Ovary (tissue), 3 donors: ENCODE data around the gene FCN2.

ENCODE experiments used
- POLR2A ChIP-seq: fragments of 450-650 bp; IDR thresholded peaks from one replicate; pipeline ENCODE4 v1.6.1; 2017; ENCODE audit warnings: antibody characterized with exemption, mild to moderate bottlenecking, moderate library complexity
- TF ChIP-seq, protein P1 (sequence below), 3 donors: fragments of 450-650 bp in 2 of 3; fragments of 200-600 bp in 1 of 3; IDR thresholded peaks; one replicate each; pipeline versions ENCODE4 v1.5.1 to v1.8.0; 2016 to 2022; ENCODE audit warnings: antibody characterized with exemption in 3 of 3, mild to moderate bottlenecking in 1 of 3
- donor health status: DM: no; HTN: no; CAD: no.

DNA sequence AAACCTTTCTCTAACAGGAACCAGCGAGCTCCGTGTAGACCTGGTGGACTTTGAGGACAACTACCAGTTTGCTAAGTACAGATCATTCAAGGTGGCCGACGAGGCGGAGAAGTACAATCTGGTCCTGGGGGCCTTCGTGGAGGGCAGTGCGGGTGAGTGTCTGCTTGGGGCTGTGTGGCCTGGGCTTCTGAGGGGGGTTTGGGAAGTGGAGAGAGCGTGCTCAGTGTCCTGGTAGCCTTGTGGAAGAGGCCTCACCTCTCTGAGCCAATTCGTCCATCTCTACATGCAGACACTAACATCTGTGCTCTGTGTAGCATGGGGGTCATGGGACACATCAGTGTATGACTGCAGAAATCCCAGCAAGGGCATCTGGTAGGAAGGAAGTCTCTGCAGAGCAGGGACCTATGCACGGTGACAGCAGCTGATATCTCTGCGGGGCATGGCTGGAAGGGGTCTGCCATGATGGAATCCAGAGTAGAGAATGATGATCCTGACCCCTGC is 5.9 kb downstream of the FCN2 start:
- TF ChIP-seq, protein P1, sequence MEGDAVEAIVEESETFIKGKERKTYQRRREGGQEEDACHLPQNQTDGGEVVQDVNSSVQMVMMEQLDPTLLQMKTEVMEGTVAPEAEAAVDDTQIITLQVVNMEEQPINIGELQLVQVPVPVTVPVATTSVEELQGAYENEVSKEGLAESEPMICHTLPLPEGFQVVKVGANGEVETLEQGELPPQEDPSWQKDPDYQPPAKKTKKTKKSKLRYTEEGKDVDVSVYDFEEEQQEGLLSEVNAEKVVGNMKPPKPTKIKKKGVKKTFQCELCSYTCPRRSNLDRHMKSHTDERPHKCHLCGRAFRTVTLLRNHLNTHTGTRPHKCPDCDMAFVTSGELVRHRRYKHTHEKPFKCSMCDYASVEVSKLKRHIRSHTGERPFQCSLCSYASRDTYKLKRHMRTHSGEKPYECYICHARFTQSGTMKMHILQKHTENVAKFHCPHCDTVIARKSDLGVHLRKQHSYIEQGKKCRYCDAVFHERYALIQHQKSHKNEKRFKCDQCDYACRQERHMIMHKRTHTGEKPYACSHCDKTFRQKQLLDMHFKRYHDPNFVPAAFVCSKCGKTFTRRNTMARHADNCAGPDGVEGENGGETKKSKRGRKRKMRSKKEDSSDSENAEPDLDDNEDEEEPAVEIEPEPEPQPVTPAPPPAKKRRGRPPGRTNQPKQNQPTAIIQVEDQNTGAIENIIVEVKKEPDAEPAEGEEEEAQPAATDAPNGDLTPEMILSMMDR (IDR thresholded peaks at IDR 0.05), result no peak
- TF ChIP-seq POLR2A, result no peak
